NCI-H510A treated with DMSO at 0.1 percent for 48 hours (cell line): ENCODE results near the gene KLHL10.
"Not testable (repeated sequence)": the region's sequence is repeated elsewhere in the genome, so short reads cannot be mapped to it uniquely, and the experiment has no call there.

ENCODE experiments used
- DNase-seq: peaks from one replicate; lab custom pipeline; 2025; lab: John Stamatoyannopoulos, UW

Gene KLHL10

GRCh38 chr17:41851382-41851781 is 13.8 kb downstream of the KLHL10 start:
- not testable (repeated sequence) for DNase-seq

GRCh38 chr17:41860254-41860931 is 22.8 kb downstream of the KLHL10 start:
- no peak for DNase-seq

DNA sequence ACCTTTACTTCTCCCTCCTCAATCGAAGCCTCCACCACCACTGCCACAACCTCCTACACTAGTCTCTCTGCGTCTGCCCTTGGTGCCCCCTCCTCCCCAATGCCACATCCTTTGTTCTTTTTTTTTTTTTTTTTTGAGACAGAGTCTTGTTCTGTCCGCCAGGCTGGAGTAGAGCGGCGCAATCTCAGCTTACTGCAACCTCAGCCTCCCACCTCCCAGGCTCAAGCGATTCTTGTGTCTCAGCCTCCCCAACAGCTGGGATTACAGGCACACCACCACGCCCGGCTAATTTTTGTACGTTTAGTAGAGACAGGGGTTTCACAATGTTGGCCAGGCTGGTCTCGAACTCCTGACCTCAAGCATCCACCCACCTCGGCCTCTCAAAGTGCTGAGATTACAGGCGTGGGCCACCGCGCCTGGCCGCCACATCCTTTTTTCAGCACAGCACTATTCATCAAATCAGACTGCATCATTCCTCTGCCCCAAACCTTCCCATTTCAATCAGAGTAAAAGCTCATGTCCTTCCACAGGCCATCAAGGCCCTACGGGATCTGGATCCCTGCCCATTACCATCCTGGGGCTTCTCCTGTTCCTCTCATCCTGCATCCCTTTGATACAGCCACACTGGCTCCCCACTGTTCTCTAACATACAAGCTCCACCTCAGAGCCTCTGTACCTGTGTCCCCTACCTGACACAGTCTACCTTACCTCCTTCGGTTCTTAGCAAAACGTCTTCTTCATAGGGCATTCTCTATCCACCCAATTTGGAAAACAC is 25.6 kb downstream of the KLHL10 start:
- peak; percentile 16 for DNase-seq

DNA sequence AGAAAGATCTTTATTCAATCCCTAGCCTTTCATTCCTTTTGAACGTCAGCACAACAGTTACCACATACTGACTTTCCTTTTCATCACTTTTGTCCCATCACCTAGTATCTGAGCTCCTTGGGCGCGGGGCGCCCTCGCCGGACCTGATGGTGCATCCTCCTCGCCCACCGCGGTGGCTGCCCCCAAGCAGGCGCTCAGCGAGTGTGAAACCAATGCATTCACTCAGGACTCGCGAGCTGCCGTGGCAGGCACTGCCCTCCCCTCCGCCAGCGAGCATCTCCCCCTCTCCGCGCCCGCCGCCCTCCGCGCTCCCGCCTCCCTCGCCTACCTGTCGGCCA is 26.8 kb downstream of the KLHL10 start:
- DNase-seq, result peak; percentile 41

GRCh38 chr17:41864836-41865595 is 27.4 kb downstream of the KLHL10 start, which contains the start of gene KLHL11:
KLHL11 (minus strand) TSS chr17:41865423; CDS start chr17:41865370, 53 bp downstream.
- DNase-seq, result peak; percentile 94

- no peak for DNase-seq
Observed at GRCh38 chr17:41865596-41865893, 27.9 kb downstream of the KLHL10 start.

DNA sequence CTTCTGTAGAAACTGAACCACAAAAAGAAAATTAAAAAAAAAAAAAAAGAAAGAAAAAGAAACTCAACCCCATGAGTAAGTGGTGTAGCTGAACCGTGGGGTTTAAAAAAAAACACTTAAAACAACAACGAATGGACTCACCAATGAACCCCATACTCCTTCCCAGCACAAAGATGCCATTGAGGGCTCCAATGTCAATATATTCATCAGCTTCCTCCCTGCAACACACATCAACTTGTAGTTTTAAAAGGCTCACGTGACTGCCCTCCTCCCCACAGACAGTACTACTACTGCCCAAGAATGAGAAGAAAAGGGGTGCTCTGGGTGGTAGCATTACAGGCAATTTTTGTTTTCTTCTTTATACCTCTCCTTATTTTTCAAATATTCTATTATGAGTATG is 30.9 kb downstream of the KLHL10 start:
- no peak for DNase-seq

- DNase-seq, result no peak
Observed at GRCh38 chr17:41869426-41869825, 31.8 kb downstream of the KLHL10 start.

- DNase-seq, result no peak
Observed at GRCh38 chr17:41870097-41870496, 32.5 kb downstream of the KLHL10 start.

- DNase-seq, result no peak
Observed at GRCh38 chr17:41870627-41871026, 33.0 kb downstream of the KLHL10 start.

- no peak for DNase-seq
Observed at GRCh38 chr17:41871789-41872188, 34.2 kb downstream of the KLHL10 start.

- DNase-seq, result no peak
Observed at GRCh38 chr17:41873559-41874292, 36.1 kb downstream of the KLHL10 start.

GRCh38 chr17:41874293-41874670 is 36.7 kb downstream of the KLHL10 start:
- DNase-seq, result not testable (repeated sequence)

DNA sequence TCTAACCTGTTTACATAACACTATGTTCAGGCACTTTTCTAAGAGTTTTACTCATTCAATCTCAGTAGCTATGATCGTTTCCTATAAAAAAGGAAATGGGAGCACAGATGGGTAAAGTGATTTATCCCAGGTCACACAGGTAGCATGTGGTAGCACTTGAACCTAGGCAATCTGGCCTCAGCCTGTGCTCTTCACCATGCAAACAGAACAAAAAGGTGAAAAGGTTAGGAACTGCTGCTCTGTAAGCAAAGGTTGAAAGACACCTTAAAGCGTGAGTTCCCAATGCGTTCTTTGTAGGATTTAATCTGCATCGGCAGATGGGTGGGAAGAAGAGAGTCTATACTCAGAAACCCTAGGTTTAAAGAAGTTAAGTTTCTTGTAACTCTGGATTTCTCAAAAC is 42.5 kb downstream of the KLHL10 start:
- no peak for DNase-seq

DNA sequence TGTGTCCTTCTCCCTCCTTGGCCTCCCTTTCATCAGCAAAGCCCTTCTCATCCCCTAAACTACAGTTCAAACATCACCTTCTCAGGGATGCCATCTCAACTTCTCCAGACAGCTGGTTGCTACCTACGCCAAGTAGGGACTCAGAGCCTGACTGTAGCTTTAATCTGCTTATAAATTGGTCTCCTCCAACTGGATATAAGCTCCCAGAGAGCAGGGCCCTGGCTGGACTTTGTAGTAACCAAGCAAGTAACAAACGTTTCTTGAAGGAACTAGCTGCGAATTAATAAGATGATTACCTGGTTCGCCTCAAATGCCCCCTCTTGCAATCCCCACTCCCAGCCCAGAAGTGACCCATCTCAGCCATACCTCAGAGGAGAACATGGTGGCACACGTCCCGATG is 45.1 kb downstream of the KLHL10 start:
- DNase-seq, result no peak

- DNase-seq, result no peak
Observed at GRCh38 chr17:41885733-41886132, 48.1 kb downstream of the KLHL10 start.

DNA sequence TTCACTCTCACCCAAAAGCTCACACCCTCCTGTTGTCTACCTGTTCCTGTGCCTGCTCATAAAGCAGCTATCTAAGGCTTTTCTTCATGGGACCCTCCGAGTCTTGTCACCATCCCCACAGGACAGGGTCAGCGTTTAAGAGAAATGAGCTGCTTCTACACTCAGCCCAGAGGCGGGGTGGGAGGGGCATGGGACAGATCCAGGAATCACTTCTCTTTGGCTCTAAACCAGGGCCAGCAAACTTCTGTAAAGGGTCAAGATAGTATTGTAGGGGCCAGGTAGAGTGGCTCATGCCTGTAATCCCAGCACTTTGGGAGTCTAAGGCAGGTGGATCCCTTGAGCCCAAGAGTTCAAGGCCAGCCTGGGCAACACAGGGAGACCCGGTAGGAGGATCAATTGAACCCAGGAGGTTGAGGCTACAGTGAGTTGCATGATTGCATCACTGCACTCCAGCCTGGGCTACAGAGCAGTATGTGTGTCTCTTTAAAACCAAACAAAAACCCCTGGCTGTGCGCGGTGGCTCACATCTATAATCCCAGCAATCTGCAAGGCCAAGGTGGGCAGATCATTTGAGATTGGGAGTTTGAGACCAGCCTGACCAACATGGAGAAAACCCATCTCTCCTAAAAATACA is 50.8 kb downstream of the KLHL10 start:
- DNase-seq, result no peak

DNA sequence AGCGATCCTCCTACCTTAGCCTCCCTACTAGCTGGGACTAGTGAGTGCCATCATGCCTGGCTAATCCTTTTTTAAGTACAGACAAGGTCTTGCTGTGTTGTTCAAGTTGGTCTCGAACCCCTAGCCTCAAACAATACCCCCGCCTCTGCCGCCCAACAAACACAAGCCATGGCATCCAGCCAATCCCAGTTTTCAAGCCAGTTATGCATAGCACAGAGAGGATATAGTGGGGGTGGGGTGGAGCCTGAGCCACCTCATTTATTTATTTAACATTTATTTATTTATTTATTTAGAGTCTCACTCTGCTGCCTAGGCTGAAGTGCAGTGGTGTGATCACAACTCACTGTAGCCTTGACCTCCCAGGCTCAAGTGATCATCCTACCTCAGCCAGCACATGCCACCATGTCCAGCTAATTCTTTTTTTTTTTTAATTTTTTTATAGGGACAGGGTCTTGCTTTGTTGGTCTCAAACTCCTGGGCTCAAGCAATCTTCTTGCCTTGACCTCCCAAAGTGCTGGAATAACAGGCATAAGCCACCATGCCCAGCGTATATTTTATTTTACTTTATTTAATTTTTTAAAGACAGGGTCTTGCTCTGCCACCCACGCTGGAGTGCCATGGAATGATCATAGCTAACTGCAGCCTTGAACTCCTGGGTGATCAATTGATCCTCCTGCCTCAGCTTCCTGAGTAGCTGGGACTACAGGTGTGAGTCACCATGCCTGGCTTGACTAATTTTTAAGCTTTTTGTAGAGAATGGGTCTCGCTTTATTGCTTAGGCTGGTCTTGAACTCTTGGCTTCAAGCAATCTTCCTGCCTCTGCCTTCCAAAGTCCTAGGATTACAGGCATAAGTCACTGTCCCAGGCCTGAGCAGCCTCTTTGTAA is 53.8 kb downstream of the KLHL10 start:
- DNase-seq, result no peak

GRCh38 chr17:41892021-41892376 is 54.4 kb downstream of the KLHL10 start:
- DNase-seq, result no peak

DNA sequence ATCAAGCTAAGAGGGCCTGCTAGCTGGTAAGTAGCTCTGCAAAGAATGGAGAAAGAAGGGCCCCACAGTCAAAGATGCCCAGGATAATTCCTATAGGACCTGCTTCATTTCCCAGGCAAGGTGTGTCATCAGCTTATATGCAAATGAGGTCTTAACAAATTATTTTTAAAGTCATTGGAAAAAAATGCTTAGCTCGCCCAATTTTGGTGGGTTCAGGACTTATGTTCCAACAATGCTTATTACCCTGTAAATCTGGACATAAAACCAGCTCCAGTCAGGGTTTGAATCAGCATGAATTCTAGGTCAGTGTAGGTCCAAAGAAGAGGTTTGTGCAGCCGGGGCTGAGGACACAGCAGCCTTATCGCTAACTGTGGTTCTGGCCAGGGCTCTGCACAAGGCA is 55.8 kb downstream of the KLHL10 start:
- no peak for DNase-seq

DNA sequence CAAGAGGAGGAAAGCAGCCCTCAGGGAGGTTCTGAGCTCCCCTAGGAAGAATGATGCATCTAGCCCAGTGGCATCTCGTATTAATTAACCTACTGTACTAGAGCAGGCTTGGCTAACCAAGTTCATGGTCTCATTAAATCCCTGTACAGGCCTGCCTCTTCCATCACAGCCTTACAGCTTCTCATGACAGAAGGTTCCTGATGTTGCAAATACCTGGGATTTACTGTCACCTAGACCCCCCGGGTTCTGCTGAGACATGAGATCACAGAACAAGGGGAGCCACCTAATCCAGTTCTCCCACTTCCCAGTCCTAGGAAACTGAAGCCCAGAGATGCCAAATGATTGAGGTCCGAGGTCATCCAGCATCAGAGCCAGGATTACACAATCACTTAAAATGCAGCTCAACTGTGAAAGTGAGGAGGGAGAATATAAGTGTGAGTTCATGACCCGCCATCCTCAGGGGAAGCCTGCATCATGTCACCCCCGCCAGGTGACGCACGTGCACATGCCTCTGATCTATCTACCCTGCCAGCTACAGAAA is 57.2 kb downstream of the KLHL10 start:
- DNase-seq, result no peak
